ENCODE measurements around the gene DDX1. TPM values are rescaled to one million over a fixed set of nuclear protein-coding genes. Genes with fewer than 3 reads are reported as not detected.

The DDX1 gene
- total and polyA plus RNA-seq, 9 of the 15 experiments (the other 6 are each of a cell fraction or from before 2014, with no cell fraction given): 116 to 277 (median 232) TPM

- H3K27me3 ChIP-seq (ENCODE audit: control insufficient read depth in 2 of 2, insufficient read depth in 2 of 2, low read length in 2 of 2): no peaks in the 10 kb centered on the region
- intact Hi-C loops (cut with micrococcal nuclease): no loop called here
- no TSS peak for BruUV-seq (replicated peaks)
- no peaks in the 10 kb centered on the region for H3K9me1 ChIP-seq (ENCODE audit: control insufficient read depth, insufficient read depth, low read length)
- peak overlapping the region; percentile 30; the same call in 1 of the 3 replicates for H3K27ac ChIP-seq (ENCODE audit: extremely low read depth, low read depth, low read length)
- no peaks in the 10 kb centered on the region for H3K9me3 ChIP-seq (replicated peaks; ENCODE audit: control insufficient read depth, insufficient read depth, low read depth, low read length)
- WGBS (ENCODE audit: insufficient coverage, low coverage, missing lambda C conversion rate): 46% methylated on average over 3 of the region's 3 CpGs
- H2AFZ ChIP-seq (ENCODE audit: low read depth, low read length): peak overlapping the region; percentile 93
- FAIRE-seq: no peak
- in situ Hi-C loops (cut with MboI): no loop called here
- no peaks in the 10 kb centered on the region for H4K20me1 ChIP-seq (replicated peaks; ENCODE audit: control insufficient read depth, insufficient read depth, low read length)
- H3K4me1 ChIP-seq (replicated peaks in 1 of 2; ENCODE audit: control insufficient read depth in 2 of 2, insufficient read depth in 2 of 2, low read length in 2 of 2): peaks cover 3 to 13% of the 10 kb centered on the region in 2 experiments; a peak in 3 of 5 replicates
- ATAC-seq: peak; percentile 10; the same call in 1 of the 3 replicates
- ChIA-PET POLR2A (interaction anchor here (0.9 to 2.8 kb wide), 4 partner anchors 8 to 17 kb away, joined by 3 to 9 read pairs (median 4); partner anchors contain the start of gene NBAS), CTCF (ENCODE audit: low intra/inter-chr PET ratio) (no interaction called here)
- no peak overlapping the region for H3K4me3 ChIP-seq
- H3K9ac ChIP-seq (ENCODE audit: insufficient read depth in 1 of 2, low read depth in 2 of 2, low read length in 2 of 2): no peak overlapping the region
- no peaks in the 10 kb centered on the region for H3K79me2 ChIP-seq (ENCODE audit: control insufficient read depth, insufficient read depth, low read length)
- no peak overlapping the region for H3K4me2 ChIP-seq (ENCODE audit: insufficient read depth, low read length)
- H3K36me3 ChIP-seq (ENCODE audit: control insufficient read depth, insufficient read depth, low read length): 0 out of 3 replicates have a peak, but pooled peaks cover 2% of the 10 kb centered on the region
- DNase-seq (ENCODE audit: extremely low read depth in 1 of 4, low spot score in 3 of 4): no peak
- no peak for TF ChIP-seq CREBBP (IDR thresholded peaks at IDR 0.05; ENCODE audit: low read depth, low read length)
- TF ChIP-seq RBM14 (IDR thresholded peaks at IDR 0.05; ENCODE audit: borderline replicate concordance, insufficient read depth, low read depth, low read length): no peak
- TF ChIP-seq PHB2 (IDR thresholded peaks at IDR 0.05; ENCODE audit: low read depth): no peak
- TF ChIP-seq ZNF311 (CRISPR knock-in tag; IDR thresholded peaks at IDR 0.05): 0 out of 2 replicates have a peak, but pooled peaks have one; percentile 53
- TF ChIP-seq SIN3B (IDR thresholded peaks at IDR 0.05; ENCODE audit: low read depth): no peak
- no peak for TF ChIP-seq DLX4 (CRISPR knock-in tag; IDR thresholded peaks at IDR 0.05)
- TF ChIP-seq, protein P1, sequence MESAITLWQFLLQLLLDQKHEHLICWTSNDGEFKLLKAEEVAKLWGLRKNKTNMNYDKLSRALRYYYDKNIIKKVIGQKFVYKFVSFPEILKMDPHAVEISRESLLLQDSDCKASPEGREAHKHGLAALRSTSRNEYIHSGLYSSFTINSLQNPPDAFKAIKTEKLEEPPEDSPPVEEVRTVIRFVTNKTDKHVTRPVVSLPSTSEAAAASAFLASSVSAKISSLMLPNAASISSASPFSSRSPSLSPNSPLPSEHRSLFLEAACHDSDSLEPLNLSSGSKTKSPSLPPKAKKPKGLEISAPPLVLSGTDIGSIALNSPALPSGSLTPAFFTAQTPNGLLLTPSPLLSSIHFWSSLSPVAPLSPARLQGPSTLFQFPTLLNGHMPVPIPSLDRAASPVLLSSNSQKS (CRISPR knock-in tag; IDR thresholded peaks at IDR 0.05): no peak
- TF ChIP-seq ATF1 (CRISPR knock-in tag; IDR thresholded peaks at IDR 0.05): no peak
- no peak for TF ChIP-seq ATF1 (tag; IDR thresholded peaks at IDR 0.05)
- no peak for TF ChIP-seq ZNF586 (CRISPR knock-in tag; conservative IDR thresholded peaks at IDR 0.05)
- TF ChIP-seq ZBTB7A (IDR thresholded peaks at IDR 0.05; ENCODE audit: borderline replicate concordance, control insufficient read depth, low read depth, low read length): no peak
- TF ChIP-seq SAFB2 (IDR thresholded peaks at IDR 0.05; ENCODE audit: borderline replicate concordance, low read depth, low read length, severe bottlenecking): no peak
- no peak for TF ChIP-seq OTX1 (CRISPR knock-in tag; IDR thresholded peaks at IDR 0.05)
- no peak for TF ChIP-seq FIP1L1 (IDR thresholded peaks at IDR 0.05; ENCODE audit: low read depth, low read length, poor library complexity, severe bottlenecking)
These were observed 19.9 kb upstream of the DDX1 start for GRCh38 chr2:15571729-15572128.

Data from K562 (cell line).